GM18870 (cell line): ENCODE data around the gene RYR2.
A peak's percentile ranks its signal among the peaks of the same experiment; 100 is the strongest.

Source experiments
- ATAC-seq: cut with Tn5 transposase; IDR thresholded peaks from one replicate; pipeline ENCODE4 v1.9.1; 2021; ENCODE audit warnings: moderate library complexity; ENCODE audit not compliant: unreplicated experiment

Gene RYR2

DNA sequence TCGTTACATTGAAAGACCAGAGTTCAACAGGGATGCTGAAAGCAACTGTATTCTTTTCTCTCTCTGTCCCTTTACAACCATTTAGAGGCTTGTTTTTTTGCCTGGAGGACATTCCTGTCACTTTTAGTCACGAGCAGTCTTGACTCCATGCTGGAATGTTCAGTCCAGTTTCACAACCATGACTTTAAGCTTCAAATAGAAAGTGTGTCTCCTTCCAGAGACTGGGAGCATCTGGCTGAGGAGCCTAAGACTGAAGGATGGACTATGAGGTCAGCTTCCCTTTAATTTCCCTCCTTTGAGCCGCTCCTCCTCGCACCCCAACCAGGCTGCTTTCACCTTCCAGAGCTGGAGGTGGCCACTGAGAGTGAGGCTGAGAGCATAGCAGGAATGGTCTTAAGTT, 10.5 kb upstream of the RYR2 start:
- ATAC-seq, result no peak

DNA sequence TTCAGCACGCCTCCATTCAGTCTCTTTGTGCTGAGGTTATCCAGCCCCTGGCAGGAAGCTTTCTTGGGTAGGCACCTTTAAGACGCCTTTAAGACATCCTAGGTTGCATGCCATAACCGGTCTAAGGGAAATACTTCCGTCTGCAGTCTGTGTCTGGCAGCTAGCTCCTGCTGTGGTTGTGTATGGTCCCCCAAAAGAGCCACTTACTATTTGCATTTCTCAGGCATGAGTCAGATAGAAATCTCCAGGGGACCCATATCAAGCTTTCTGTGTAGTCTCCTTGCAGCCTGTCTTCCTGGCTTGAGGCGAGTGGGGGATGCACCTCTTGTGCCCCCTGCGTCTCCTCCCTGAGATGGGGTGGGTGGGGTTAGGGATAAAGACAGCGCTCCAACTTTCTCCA, 10.0 kb upstream of the RYR2 start:
- peak; percentile 87 for ATAC-seq

DNA sequence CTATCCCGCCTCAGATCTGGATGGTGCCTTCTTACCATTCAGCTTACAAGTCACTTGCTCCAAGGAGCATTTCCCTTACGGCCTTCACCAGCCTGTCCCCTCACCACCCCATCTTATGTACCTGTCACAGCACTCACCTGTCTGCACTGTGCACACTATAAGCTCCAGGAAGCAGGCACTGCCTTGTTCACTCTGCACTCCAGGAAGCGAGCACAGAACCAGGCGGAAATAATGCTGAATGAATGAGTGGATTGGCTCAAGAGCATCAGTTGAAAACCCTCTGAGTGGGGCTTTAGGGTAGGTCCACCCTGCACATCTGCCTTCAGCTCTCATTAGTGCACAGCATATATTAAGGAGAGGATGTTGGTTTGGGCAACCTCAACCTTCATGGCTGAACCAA, 8.9 kb upstream of the RYR2 start:
- ATAC-seq, result no peak

DNA sequence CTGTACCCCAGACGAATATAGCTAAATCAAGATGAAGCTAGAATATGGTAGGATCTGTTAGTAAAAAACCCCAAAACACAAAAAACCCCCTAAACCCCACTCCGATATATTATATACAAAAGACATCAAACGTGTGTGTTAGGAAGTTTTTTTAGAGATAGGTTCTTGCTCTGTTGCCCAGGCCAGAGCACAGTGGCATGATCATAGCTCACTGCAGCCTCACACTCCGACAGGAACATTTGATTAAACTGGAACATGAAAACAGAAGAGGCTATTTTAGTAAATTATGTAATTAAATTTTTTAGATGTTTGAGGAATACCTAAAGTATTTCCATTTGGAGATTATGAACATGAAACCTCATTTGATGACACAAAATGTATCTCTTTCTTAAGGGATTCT, 8.2 kb upstream of the RYR2 start:
- ATAC-seq, result no peak

DNA sequence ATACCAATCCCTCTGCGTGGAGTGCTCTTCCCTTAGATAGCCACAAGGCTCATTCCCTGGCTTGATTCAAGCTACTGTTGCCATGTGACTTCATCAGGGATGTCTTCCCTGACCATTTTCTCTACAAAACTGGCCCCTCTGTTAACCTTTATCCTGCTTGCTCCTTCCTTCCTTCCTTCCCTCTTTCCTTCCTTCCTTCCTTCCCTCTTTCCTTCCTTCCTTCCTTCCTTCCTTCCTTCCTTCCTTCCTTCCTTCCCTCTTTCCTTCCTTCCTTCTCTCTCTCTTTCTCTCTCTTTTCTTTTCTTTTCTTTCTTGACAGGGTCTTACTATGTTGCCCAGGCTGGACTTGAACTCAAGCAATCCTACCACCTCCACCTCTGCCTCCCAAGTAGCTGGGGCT, 6.2 kb upstream of the RYR2 start:
- no peak for ATAC-seq

DNA sequence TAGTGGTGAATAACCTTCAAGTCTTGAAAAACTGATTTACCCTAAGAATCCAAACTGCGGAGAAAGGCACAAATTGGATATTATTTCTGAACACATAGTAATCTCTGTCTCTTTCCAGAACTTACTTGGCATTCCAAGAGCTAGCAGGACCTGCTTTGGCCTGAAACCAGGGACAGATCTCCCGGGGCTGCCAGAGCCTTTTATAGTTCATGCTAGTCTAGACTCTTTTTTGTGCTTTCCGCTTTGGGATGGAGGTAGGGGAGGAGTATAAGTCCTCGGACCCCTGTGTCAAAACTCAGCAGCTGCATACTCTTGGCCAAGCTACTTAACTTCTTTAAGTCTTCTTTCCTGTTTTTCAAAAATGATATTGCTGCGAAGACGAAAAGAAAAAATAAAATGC, 3.8 kb upstream of the RYR2 start:
- ATAC-seq, result no peak

DNA sequence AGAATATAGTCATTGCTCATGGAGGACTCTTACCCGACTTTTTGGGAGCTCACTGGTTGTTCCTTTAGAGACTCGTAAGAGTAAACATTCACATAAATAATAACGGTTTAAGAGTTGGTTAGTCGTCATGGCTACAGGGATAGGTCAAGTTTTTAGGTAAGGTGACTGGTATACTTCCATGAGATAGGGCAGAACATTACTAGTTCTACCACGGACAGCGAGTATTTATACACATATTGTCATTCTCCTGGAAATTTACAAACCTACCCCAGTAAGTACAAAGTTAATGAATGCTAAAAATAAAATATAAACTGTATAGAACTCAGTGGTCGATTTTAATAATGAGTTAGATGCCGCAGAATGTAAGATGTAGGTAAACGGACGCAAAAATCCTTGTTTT, 1.2 kb upstream of the RYR2 start:
- ATAC-seq, result no peak

DNA sequence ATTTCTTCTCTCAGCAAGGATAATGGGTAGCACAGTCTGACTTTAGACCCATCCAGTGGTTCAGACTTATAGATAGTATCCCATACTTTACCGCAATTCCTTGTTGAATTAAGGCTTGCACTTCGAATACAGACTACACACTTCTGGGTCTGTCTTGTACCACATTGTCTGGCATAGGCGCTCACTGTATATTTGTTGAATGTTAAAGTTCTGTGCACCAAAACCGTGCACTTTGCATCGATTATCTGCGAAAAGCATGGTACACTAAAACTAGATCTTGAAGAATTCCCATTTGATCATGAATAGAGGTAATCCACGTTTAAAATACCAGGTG, 556 bp upstream of the RYR2 start:
- ATAC-seq, result no peak

DNA sequence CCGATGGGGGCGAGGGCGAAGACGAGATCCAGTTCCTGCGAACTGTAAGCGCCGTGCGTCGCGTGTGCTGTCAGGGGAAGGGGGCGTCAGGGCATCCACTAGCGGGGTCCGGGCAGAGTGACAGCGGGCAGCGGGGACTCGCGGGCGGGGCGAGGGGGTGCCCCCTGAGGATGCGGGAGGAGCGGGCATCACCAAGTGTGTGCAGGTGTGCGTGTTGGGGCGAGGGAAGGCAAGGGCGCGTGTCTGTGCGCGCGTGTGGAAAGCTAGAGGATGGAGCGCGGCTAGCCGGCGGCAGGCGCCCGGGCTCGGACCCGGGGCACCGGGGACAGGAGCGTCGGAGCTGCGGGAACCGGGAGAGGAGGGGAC, 525 bp downstream of the RYR2 start:
- ATAC-seq, result no peak

DNA sequence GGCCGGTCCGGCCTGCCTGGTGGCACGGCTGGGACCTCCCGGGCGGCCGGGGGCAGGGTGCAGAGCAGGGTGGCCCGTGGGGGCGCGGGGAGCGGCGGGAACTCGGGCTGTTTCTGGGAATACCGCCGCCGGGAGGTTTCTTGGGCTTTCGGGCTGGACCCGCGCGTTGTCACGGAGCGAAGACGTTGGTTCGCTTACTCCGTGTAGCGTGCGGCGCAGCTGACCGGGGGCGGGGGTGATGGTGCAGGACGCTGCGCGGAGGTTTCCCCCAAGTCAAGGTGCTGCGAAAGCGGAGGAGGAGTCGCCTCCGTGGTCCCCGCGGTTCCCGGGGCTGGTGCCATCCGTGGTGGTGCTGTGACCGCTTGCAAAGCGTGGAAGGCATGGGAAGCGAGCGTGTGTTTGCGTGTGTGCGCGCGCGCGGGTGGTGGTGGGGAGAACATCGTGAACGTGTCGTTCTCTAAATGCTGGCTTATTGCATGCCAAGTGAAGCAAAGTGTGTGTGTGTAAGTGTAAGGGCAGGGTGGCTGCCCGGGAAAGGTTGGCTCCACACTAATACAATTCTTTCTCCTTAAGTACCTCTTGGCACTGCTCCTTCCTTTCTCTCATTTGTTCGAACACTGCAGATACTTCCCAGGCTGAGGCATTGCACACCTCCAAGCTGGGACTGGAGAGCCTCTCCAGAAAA, 1.1 kb downstream of the RYR2 start:
- ATAC-seq, result no peak

DNA sequence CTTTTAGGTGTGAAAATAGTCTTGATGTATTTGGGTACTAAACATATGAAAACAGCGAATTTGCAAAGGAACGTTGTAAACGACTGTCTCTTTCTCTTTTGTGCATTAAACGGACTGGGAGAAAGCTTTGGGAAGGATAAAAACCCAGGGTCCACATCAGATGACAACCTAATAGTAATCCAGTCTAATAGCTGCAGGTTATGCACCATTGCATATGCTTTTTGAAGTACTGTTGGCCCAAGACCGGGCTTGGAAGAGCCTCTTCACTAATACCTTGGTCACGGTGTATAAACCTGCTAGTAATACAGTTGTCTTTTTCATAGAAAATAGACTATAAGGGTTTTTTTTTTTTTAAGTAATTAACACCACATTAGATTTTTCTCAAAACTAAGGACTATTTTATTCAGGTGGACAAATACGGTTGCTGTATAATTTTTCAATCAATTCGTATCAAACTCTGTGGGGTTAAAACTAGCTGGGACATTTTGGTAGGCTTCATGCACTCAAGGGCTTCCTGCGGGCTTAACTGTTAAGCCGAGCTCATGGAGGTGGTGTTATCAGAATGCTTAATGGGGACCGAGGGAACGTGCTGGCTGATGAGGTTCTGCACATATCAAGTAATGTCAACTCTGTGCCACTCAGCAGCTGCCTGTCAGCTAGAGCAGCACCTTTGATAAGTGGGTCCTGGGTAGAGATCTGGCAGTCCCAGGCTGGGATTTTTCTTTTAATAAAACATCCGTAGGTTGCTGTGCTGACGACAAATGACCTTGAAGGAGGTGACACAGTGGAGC, 2.1 kb downstream of the RYR2 start:
- no peak for ATAC-seq

DNA sequence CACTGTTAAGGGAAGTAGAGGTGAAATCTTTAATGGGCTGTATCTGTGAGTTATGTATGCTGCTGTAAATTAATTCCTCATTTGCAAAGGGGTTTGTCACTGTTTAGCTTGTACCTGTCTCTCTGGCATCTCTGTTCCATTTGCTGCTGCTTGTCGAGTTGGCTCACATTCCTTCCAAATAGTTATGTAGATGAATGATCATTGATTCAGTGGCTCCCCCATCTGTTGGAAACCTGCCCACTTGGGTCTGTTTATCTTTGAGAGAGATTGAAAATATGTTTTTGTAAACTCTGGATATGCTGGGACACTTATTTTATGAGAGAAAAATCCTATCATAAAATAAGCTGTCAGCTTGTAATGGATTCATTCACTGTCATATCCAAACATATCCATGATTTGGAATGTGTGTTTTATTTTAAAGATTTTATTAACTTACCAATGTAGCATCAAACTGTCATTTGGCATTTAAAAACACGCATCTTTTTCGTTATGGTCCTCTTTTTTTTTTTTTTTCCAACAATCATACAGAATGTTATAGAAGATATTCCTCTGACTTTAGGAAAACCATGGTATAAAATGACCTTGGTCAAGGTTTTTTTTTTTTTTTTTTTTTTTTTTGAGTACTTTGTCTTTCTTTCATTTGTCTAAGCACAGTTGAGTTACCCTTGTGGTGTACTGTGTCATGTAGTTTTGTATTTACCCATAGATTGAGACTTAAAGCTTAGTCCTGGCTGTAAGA, 3.5 kb downstream of the RYR2 start:
- no peak for ATAC-seq

DNA sequence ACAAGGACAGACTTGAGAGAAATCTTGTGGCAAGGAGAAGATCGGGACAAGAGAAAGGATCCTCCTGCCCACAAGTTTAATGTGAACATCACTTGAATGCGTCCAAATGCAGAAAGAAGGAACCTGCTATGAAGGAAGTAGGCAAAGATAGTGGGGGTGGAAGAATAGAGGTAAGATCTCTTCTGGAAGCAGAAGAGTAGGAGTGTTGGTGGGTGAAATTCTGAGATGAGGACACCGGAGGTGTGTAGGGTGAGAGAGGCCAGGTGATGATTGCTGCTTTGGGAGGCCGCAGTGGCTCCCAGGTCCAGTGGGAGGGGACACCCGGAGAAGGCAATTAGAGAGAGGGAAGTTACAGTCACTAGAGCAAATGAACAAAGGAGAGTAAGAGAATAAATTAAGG, 6.8 kb downstream of the RYR2 start:
- no peak for ATAC-seq

DNA sequence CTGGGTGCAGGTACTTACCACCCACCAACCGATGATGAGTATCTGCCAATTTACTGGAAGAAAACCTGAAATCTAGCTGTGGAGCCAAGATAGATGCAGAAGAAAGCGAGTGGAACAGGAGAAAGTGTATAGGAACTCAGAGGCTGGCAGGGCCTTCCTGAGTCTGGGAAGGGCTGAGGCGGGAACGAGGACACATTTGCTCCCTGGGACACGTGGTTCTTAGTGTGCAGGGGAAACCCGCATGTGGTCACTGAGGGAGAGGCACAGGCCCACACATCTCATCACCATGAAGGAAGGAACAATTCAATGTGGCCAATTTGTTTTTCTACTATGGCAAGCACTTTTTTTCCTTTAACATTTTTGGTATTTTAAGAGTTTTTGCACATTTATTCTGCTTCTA, 8.2 kb downstream of the RYR2 start:
- ATAC-seq, result no peak

DNA sequence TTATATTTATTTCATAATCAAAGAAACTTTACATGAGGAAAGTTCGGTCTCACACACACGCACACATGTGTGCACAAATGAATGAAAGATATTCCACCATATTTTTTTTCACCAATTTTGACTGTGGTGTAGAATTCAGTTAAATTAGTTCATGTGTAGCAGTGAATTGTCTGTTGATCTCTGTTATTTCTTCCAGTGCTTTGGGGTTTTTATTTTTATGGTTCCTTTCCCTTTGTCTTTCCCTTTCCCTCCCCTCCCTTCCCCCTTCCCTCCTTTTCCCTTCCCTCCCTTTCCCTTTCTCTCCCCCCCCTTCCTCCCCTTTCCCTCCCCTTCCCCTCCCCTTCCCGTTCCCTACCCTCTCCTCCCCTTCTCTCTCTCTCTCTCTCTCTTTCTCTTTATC, 8.9 kb downstream of the RYR2 start:
- no peak for ATAC-seq

DNA sequence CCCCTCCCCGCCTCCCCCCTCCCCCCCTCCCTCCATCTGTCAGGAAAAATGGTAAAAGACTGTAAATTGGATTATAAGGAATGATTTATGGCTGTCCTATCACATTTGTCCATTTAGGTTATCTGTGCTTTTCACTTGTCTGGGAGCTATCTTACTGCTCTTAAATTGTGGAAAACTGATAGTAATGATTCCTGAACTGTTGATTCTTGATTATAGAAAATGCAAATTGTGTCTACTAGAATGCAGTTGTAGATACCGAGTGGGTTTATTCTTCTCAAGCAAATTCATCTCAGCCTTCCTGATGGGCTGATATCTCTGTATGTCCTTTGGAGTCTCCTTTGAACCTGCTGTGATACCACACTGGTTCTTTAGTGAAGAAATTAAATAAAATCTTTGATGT, 12.3 kb downstream of the RYR2 start:
- no peak for ATAC-seq

DNA sequence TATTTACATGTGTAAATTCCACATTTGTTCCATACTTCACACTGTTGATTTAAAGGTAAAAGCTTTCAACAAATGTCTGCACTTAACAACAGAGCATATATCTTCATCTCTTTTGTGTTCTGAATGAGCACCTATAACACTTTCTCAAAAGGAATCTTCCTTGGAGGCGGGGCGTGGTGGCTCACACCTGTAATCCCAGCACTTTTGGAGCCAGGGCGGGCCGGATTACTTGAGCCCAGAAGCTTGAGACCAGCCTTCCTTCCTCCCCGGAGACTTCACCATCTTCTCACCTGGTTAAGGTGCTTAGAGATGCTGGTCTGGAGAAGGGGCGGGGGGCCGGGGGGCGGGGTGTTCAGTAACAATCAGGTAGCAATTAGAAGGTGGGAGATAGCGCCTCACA, 16.5 kb downstream of the RYR2 start:
- ATAC-seq, result no peak

DNA sequence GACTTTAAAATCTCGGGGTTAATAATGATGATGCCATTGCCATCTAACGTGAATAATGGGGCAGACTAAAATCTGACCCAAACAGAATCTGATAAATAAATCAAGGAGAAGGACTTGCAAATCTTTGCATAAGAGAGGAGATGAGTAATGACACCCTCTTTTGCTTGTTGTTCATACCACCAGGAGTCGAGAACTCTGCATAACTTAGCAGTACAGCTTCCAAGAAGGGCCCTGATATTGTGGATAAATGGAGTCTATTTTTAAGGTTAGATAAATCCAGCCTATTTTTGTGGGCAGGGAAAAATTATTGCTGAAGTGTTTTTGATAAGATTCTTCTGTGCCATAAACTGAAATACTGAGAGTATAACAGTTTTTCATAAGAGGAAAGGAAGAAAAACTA, 17.3 kb downstream of the RYR2 start:
- no peak for ATAC-seq

DNA sequence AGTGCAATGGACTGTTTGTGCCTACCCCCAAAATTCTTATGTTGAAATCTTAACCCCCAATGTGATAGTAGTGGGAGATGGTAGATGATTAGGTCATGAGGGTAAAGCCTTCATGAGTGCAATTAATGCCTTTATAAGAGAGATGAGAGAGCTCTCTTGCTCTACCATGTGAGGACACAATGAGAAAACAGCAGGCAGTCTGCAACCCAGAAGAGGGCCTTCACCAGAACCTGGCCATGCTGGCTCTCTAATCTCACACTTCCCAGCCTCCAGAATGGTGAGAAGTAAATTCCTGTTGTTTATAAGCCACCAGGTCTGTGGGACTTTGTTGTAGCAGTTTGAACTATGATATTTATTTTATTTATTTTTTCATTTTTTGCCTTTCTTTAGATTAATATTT, 21.0 kb downstream of the RYR2 start:
- ATAC-seq, result no peak

DNA sequence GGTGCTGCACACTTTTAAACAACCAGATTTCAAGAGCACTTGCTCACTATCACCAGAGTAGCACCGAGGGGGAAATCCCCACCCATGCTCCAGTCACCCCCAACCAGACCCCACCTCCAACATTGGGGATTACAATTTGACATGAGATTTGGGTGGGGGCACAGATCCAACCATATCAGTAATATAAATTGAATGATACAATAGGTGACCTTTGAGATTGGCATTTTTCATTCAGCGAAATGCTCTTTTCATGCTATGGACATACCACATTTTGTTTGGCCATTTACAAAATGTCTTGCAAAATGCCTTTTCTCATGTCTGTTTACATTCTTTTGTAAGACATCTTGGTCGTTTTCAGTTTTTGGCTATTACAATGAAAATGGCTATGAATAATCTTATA, 23.9 kb downstream of the RYR2 start:
- ATAC-seq, result no peak

DNA sequence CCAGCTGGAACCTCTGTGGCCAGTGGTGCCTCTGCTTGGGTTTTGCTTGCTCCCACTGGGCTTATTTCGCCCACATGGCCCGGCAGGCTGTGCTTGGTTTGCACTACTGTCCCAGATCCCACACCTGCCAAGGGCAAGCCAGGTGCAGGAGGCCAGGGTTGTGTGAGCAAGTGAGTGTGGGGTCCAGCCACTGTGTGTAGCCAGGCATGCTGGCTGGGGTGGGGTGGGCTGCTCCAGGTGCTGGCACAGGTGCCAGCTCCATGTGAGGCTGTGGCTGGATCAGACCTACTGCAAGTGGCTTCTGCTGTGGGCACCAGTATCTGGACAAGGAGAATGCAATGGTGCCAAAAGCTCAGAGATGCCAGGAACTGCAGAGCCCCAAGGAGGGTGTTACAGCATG, 28.5 kb downstream of the RYR2 start:
- ATAC-seq, result no peak

DNA sequence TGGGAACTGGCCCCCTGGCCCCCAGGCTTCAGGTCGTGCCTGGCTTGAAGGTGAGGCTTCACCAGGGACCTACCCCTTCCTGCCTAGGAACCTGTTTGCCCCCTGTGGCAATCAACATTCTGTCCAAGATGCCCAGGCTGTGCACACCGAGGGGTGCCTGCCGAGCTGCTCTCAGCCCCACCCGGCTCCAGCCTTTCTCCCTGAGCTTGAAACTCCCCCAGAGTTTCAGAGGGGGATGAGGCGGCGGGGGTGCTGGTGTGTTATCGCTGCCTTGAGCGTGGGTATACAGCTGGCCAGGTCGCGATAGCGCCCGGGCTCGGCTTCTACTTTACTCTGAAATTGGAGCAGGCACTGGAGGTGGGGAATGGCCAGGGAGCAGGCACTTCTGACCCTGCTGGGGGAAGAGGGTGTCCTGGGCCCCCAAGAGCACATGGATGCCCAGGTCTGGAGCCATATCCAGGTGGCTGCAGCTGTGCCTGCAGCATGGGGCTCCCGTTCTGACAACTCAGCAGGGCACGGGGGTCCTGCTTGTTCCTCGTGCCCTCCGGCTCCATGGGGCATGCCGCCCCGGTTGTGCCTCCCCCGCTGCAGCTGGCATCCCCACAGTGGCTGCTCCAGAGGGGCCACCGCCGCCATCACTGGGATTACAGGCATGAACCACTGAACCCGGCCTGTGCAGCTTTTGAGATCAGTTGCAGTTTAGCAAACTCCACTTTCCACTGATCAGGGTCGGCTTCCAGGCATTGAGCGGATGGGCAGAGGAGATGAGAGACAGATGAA, 29.8 kb downstream of the RYR2 start:
- ATAC-seq, result no peak
